Omental fat pad (tissue), 4 donors: ENCODE results near the gene ZER1. TPM values are rescaled to one million over a fixed set of nuclear protein-coding genes. Genes with fewer than 3 reads are reported as not detected.

Experiments used
- ATAC-seq: fragments of 150-250 bp; one replicate; pipeline ENCODE4 v1.9.1; 2016; ENCODE audit warnings: mild to moderate bottlenecking, moderate library complexity; ENCODE audit not compliant: low FRiP score
- DNase-seq: peaks from one replicate; pipeline ENCODE4 v3.0.0-alpha.2; 2019; ENCODE audit warnings: low spot score
- CTCF ChIP-seq, 3 donors: fragments of 450-650 bp; IDR thresholded peaks; one replicate each; pipeline ENCODE4 v1.5.1; 2016 to 2017; ENCODE audit warnings: antibody characterized with exemption in 3 of 3, mild to moderate bottlenecking in 3 of 3, moderate library complexity in 2 of 3
- small RNA-seq: library from RNA; depleted of rRNA; stranded (forward); fragments of <200 nt; gene quantifications from one replicate; pipeline ENCODE3, GENCODE V24; 2016
- total RNA-seq, 4 donors: library from RNA; depleted of rRNA; stranded (reverse); fragments of >200 nt; gene quantifications; one replicate each; pipeline ENCODE4 v1.1.0, GENCODE V29; 2016

ZER1 gene
- total RNA-seq, 4 donors from 2014 or later = 20.9 to 43.1 (median 30.7) TPM

GRCh38 chr9:128684325-128685199, 87.2 kb downstream of the ZER1 start:
- ATAC-seq = peak; percentile 55
- TF ChIP-seq CTCF (IDR thresholded peaks at IDR 0.05) = no peak
- no peak for DNase-seq

GRCh38 chr9:128684065-128684324, 87.7 kb downstream of the ZER1 start:
- TF ChIP-seq CTCF (IDR thresholded peaks at IDR 0.05) = no peak
- DNase-seq (no peak), ATAC-seq (no peak)

GRCh38 chr9:128683340-128684064, 88.2 kb downstream of the ZER1 start:
- no peak for TF ChIP-seq CTCF (IDR thresholded peaks at IDR 0.05)
- ATAC-seq (peak; percentile 60), DNase-seq (no peak)

Small RNA genes within 50 kb of the gene (small RNA-seq; reads per million reads assigned to genes)
- not detected for gene RF00017
- gene RN7SL560P = not detected

Other genes starting within 250 kb of the ZER1 start
- 100 to 1,000 TPM; 231 to 381 (median 300) TPM for gene SPTAN1, start 219.3 kb downstream of the ZER1 start, total RNA-seq
- 10 to 100 TPM; 12.8 to 24.7 (median 21.3) TPM for gene DYNC2I2, start 115.1 kb downstream of the ZER1 start, total RNA-seq
- 100 to 1,000 TPM; 112 to 226 (median 139) TPM for gene SET, start 82.7 kb downstream of the ZER1 start, total RNA-seq
- 10 to 100 TPM in 1 of 4 donors, 1 to 10 TPM in 3; 4.2 to 12.0 (median 7.5) TPM for gene PKN3, start 69.4 kb downstream of the ZER1 start, total RNA-seq
- 10 to 100 TPM; 23.6 to 40.6 (median 30.8) TPM for gene ZDHHC12, start 47.8 kb downstream of the ZER1 start, total RNA-seq
- 10 to 100 TPM; 12.1 to 21.4 (median 14.9) TPM for gene TBC1D13, start 15.3 kb upstream of the ZER1 start, total RNA-seq
- gene ENDOG, start 46.6 kb upstream of the ZER1 start, total RNA-seq = 10 to 100 TPM; 14.1 to 29.9 (median 20.3) TPM
- gene SPOUT1, start 57.9 kb upstream of the ZER1 start, total RNA-seq = 10 to 100 TPM; 15.1 to 25.1 (median 21.2) TPM
- 1 to 10 TPM; 2.9 to 9.3 (median 4.1) TPM for gene KYAT1, start 110.0 kb upstream of the ZER1 start, total RNA-seq
- gene LRRC8A, start 110.2 kb upstream of the ZER1 start, total RNA-seq = 10 to 100 TPM; 37.8 to 67.1 (median 47.8) TPM
- 10 to 100 TPM; 14.4 to 43.8 (median 32.4) TPM for gene PHYHD1, start 149.1 kb upstream of the ZER1 start, total RNA-seq
- 10 to 100 TPM; 13.3 to 23.2 (median 17.7) TPM for gene DOLK, start 175.7 kb upstream of the ZER1 start, total RNA-seq
- 10 to 100 TPM; 27.2 to 70.6 (median 38.3) TPM for gene NUP188, start 175.8 kb upstream of the ZER1 start, total RNA-seq